Esophagus muscularis mucosa (tissue), 4 donors: ENCODE results near the gene RHBDD1.

Experiments
- EP300 ChIP-seq: sonication (generic); formaldehyde crosslinking; IDR thresholded peaks from one replicate; pipeline ENCODE4 v1.6.1; 2017; ENCODE audit warnings: antibody characterized with exemption
- POLR2A ChIP-seq: fragments of 450-650 bp; IDR thresholded peaks from one replicate; pipeline ENCODE4 v1.6.1; 2017; ENCODE audit warnings: antibody characterized with exemption, moderate library complexity, mild to moderate bottlenecking, low read depth
- POLR2AphosphoS5 ChIP-seq, 2 donors: sonication (generic); formaldehyde crosslinking; IDR thresholded peaks; one replicate each; pipeline ENCODE4 v1.6.1; 2017; ENCODE audit warnings: antibody characterized with exemption in 2 of 2
- TF ChIP-seq, protein P1 (sequence below), 3 experiments: fragments of 200-600 bp in 2 of 3; fragments of 450-650 bp in 1 of 3; sonication (generic) in 2 of 3; IDR thresholded peaks; one replicate each; pipeline ENCODE4 v1.5.1; 2017 to 2019; ENCODE audit warnings: antibody characterized with exemption in 3 of 3, mild to moderate bottlenecking in 2 of 3, moderate library complexity in 1 of 3

DNA sequence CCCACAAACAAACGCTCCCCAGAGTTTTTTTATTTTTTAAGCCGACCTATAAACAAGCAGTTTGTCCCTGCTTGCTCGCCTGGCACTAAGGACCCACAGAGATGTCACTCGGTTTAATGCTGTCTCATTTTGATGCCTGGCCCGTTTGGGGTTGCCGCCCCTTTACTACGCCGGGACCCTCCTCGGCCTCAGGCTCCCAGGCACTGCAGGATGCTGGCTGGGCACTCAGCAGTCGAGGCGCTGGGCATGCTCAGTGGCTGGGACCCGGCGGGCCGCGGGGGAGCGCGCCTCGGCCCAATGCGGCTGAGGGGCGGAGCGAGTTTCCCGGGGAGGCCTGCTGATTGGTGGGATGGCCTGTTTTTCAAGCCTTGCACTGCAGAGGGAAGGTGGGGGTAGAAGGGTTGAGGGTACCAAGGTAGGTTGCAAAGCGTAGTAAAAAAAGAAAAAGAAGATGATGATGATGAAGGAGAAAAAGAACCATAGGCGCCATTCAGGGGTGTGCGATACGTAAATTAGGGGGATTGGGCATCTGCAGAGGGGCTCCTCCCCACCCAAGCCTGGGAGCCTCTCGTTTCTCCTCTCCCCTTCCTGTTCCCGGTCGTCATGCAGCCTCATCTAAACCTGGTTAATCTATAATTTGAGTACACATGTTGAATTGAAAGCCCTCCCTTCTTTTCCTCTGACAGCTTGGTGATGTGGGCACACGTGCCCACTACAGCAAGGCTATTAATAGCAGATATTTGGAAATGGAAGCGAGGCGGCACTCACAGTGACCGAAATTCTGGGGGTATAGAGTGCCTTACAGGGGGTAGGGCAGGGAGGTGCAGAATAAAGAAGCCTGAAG, 34.7 kb upstream of the RHBDD1 start:
- TF ChIP-seq, protein P1, sequence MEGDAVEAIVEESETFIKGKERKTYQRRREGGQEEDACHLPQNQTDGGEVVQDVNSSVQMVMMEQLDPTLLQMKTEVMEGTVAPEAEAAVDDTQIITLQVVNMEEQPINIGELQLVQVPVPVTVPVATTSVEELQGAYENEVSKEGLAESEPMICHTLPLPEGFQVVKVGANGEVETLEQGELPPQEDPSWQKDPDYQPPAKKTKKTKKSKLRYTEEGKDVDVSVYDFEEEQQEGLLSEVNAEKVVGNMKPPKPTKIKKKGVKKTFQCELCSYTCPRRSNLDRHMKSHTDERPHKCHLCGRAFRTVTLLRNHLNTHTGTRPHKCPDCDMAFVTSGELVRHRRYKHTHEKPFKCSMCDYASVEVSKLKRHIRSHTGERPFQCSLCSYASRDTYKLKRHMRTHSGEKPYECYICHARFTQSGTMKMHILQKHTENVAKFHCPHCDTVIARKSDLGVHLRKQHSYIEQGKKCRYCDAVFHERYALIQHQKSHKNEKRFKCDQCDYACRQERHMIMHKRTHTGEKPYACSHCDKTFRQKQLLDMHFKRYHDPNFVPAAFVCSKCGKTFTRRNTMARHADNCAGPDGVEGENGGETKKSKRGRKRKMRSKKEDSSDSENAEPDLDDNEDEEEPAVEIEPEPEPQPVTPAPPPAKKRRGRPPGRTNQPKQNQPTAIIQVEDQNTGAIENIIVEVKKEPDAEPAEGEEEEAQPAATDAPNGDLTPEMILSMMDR (IDR thresholded peaks at IDR 0.05): no peak
- TF ChIP-seq POLR2AphosphoS5 (IDR thresholded peaks at IDR 0.05) (peak; percentile 87 to 91), EP300 (no peak), POLR2A (peak; percentile 32)
